Measurements from ENCODE around the gene NIPAL4. TPM values are rescaled to one million over a fixed set of nuclear protein-coding genes. Genes with fewer than 3 reads are reported as not detected.
A peak's percentile ranks its signal among the peaks of the same experiment; 100 is the strongest.

NIPAL4 gene
- total RNA-seq, 6 experiments from 2014 or later: 0.07 TPM; not detected in 5

DNA sequence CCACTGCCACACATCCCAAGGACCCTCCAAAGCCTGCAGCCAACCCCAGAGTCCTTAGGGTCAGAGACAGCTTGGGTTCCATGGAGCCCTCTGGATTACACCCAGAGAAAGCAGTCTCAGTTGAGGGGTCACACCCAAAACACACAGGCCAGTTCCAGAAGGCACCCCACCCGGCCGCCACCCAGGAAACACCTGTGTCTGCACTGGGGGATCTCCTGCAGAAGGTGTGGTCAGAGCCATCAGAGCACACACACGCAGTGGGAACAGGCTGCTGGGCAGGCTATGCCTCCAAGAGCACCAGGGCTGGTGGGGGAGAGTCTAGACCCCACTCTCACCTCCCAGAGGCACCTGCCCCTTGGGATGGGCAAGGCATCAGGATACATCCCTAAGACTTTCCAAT lies 27.3 kb downstream of the NIPAL4 start:
- TF ChIP-seq, protein P1, sequence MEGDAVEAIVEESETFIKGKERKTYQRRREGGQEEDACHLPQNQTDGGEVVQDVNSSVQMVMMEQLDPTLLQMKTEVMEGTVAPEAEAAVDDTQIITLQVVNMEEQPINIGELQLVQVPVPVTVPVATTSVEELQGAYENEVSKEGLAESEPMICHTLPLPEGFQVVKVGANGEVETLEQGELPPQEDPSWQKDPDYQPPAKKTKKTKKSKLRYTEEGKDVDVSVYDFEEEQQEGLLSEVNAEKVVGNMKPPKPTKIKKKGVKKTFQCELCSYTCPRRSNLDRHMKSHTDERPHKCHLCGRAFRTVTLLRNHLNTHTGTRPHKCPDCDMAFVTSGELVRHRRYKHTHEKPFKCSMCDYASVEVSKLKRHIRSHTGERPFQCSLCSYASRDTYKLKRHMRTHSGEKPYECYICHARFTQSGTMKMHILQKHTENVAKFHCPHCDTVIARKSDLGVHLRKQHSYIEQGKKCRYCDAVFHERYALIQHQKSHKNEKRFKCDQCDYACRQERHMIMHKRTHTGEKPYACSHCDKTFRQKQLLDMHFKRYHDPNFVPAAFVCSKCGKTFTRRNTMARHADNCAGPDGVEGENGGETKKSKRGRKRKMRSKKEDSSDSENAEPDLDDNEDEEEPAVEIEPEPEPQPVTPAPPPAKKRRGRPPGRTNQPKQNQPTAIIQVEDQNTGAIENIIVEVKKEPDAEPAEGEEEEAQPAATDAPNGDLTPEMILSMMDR (IDR thresholded peaks at IDR 0.05): no peak
- TF ChIP-seq POLR2A (IDR thresholded peaks at IDR 0.05): no peak
- Histone ChIP-seq H3K36me3 (peaks cover 0 to 22% (median 5%) of the 10 kb centered on the region in 4 donors), H3K27ac (no peak overlapping the region), H3K9me3 (no peaks in the 10 kb centered on the region), H3K4me1 (peaks cover 0 to 25% (median 6%) of the 10 kb centered on the region in 4 donors), H3K27me3 (no peaks in the 10 kb centered on the region), H3K4me3 (no peak overlapping the region)
- no peak for DNase-seq
- no peak for ATAC-seq
- WGBS (ENCODE audit: insufficient coverage, low coverage, low lambda C conversion rate, missing lambda C conversion rate): 60% methylated on average over 1 of the region's 3 CpGs
- intact Hi-C loops (cut with DNase I): no loop called here

DNA sequence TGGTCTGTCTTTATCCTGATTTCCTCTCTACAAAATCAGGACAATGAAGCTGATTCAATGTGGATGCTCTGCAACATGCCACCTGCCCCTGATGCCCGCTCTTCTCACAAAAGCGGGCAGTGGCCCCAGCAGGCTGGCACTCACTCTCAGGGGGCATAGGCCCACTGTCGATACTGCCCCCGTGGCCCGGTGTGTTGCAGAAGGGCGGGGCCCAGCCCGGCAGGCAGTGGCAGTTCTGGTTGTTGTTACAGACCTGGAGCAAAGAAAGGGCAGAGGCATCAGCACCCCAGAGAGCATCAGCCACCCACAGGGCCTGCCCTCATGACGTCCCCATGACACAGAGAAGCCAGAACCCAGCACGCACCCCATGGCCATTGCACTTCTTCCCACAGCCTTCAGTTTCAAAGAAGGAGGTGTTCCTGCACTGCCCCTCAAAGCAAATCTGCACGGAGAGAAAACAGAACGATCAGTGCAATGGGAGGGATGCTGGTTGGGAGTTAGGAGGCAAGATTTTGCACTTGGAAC lies 31.5 kb downstream of the NIPAL4 start:
- H3K36me3 ChIP-seq: peaks cover 0 to 22% (median 4%) of the 10 kb centered on the region in 4 donors
- no peak for DNase-seq
- intact Hi-C loops (cut with DNase I): no loop called here

DNA sequence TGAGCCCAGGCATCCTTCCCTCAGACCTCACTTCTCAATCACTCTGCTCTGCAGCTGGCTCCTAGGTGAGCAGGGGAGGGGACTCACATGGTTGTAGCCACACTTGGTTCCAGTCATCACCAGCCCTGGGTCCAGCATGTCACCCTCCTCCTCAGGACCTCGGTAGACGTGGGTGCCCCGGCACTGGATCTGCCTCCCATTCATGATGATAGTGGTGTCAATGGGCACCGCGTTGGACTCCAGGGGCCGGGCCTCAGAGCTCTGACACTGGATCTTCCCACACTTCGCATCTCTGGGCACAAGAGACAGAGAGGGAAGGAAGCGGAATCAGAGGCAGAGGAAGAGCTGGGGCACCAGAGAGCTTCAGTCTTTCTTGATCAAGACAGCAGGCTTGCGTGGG lies 32.9 kb downstream of the NIPAL4 start:
- intact Hi-C loops (cut with DNase I): no loop called here
- H3K4me1 ChIP-seq: peaks cover 0 to 5% (median 0%) of the 10 kb centered on the region in 4 donors
- peaks cover 0 to 22% (median 4%) of the 10 kb centered on the region in 4 donors for H3K36me3 ChIP-seq
- DNase-seq (no peak), ATAC-seq (peak in 1 of 4 donors; percentile 29)
- no peak overlapping the region for H3K4me3 ChIP-seq
- H3K27ac ChIP-seq: no peak overlapping the region
- WGBS (ENCODE audit: insufficient coverage, low coverage, low lambda C conversion rate, missing lambda C conversion rate): 80% methylated on average over 2 of the region's 9 CpGs
- no peaks in the 10 kb centered on the region for H3K9me3 ChIP-seq
- H3K27me3 ChIP-seq: no peaks in the 10 kb centered on the region
- no peak for TF ChIP-seq POLR2A (IDR thresholded peaks at IDR 0.05)
- TF ChIP-seq, protein P1 (IDR thresholded peaks at IDR 0.05): no peak

More for the DNA sequence above, 31.5 kb downstream of the NIPAL4 start:
- no peaks in the 10 kb centered on the region for H3K9me3 ChIP-seq
- no peak overlapping the region for H3K4me3 ChIP-seq
- 96% methylated on average over 4 of the region's 11 CpGs for WGBS (ENCODE audit: insufficient coverage, low coverage, low lambda C conversion rate, missing lambda C conversion rate)
- H3K4me1 ChIP-seq: peaks cover 0 to 5% (median 0%) of the 10 kb centered on the region in 4 donors
- H3K27me3 ChIP-seq: no peaks in the 10 kb centered on the region
- no peak for ATAC-seq
- no peak for TF ChIP-seq POLR2A (IDR thresholded peaks at IDR 0.05)
- no peak overlapping the region for H3K27ac ChIP-seq

GRCh38 chr5:157494178-157494832 lies 34.3 kb downstream of the NIPAL4 start:
- peak overlapping the region in 1 of 3 donors; percentile 45 for H3K27ac ChIP-seq
- H3K4me3 ChIP-seq: no peak overlapping the region
- peaks cover 0 to 13% (median 3%) of the 10 kb centered on the region in 4 donors for H3K36me3 ChIP-seq
- ATAC-seq: peak; percentile 44 to 89 (median 68)
- H3K27me3 ChIP-seq: no peaks in the 10 kb centered on the region
- intact Hi-C loops (cut with DNase I): no loop called here
- TF ChIP-seq POLR2A (IDR thresholded peaks at IDR 0.05): no peak
- peaks cover 0 to 5% (median 0%) of the 10 kb centered on the region in 4 donors for H3K4me1 ChIP-seq
- 47% methylated on average over 4 of the region's 5 CpGs for WGBS (ENCODE audit: insufficient coverage, low coverage, low lambda C conversion rate, missing lambda C conversion rate)
- H3K9me3 ChIP-seq: no peaks in the 10 kb centered on the region
- peak in 1 of 3 donors; percentile 70 for DNase-seq

GRCh38 chr5:157496864-157497263 lies 36.9 kb downstream of the NIPAL4 start:
- Histone ChIP-seq H3K4me3 (no peak overlapping the region), H3K9me3 (no peaks in the 10 kb centered on the region), H3K4me1 (peaks cover 0 to 5% (median 0%) of the 10 kb centered on the region in 4 donors), H3K27ac (no peak overlapping the region), H3K27me3 (no peaks in the 10 kb centered on the region), H3K36me3 (peaks cover 0 to 6% (median 0%) of the 10 kb centered on the region in 4 donors)
- intact Hi-C loops (cut with DNase I): no loop called here
- peak in 1 of 4 donors; percentile 20 for ATAC-seq
- TF ChIP-seq, protein P1 (IDR thresholded peaks at IDR 0.05): no peak
- no peak for TF ChIP-seq POLR2A (IDR thresholded peaks at IDR 0.05)
- no peak for DNase-seq
- WGBS (ENCODE audit: insufficient coverage, low coverage, low lambda C conversion rate, missing lambda C conversion rate): 100% methylated on average over 1 of the region's 8 CpGs

Data from right lobe of liver (tissue), 6 donors.